GM19023 (cell line): Measurements from ENCODE around the gene GAPDHS.
A peak's percentile ranks its signal among the peaks of the same experiment; 100 is the strongest.

Experiments
- ATAC-seq: cut with Tn5 transposase; IDR thresholded peaks from one replicate; pipeline ENCODE4 v1.9.1; 2021; ENCODE audit warnings: mild to moderate bottlenecking, moderate library complexity; ENCODE audit not compliant: unreplicated experiment

Gene GAPDHS

DNA sequence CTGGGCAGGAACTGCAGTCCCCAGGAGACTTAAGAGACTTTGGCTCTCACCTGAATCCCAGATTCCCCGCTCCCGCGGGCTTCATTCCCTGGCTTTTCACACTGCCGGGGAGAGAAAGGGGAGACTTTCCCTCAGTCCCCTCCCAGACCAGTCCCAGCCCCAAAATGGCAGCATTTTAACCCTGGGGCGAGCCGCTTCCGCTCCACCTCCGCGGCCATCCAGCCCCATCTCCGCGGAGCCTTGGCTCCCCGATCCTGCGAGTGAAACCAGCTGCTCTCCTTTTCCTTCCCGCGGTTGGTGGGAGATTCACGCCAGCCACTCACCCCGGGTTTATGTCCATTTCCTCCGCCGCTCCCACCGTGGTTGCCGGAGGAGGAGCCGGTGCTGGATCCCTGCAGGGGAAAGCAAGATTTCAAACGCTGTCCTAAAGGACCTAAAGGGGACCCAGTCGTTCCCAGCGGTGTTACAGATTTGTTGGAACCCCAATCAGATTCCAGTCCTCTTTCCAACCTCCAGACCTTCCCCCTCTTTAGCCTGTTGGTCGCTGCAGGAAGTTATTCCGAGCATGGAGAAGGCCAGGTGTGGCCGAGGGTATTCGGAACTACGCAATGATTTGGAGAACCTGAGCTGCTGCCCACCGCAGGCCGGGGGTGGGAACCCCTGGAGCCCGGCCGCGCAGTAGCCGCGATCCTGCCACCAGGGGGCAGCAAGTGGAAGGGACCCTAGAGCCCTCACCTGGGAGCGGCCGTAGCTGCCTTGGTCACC, 23.2 kb upstream of the GAPDHS start:
- ATAC-seq, result peak; percentile 50

DNA sequence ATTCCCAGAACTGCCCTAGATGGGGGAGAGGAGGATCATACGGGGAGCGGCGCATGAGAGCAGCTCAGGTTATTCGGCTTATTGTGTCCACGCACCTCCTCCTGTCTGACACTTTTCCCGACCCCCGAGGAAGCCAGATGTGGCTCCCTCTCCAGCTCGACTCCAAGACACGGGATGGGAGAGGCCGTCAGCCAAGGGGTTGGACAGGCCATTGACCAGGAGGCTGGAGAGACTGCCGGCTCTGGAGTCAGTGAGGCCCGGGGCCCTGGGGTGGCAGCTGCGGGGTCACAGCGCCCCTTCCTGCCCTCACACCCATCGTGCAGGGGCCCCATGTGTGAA, 22.7 kb upstream of the GAPDHS start:
- ATAC-seq, result no peak

DNA sequence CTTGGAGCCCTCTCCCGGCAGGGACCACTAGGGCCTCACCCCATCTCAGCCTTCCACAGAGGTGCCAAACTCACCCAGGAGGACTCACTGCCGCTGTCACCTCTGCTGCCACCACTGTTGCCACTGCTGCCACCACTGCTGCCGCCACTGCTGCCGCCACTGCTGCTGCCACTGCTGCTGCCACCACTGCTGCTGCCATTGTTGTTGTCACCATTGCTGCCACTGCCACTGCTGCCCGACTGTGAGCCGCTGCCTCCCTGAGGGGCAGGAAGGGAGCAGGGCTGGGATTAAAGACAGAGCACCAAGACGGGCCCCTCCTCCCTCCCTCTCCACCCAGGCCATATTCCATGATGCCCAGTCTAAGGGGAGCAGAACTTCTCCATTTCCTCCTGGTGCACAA, 21.9 kb upstream of the GAPDHS start:
- ATAC-seq, result no peak

DNA sequence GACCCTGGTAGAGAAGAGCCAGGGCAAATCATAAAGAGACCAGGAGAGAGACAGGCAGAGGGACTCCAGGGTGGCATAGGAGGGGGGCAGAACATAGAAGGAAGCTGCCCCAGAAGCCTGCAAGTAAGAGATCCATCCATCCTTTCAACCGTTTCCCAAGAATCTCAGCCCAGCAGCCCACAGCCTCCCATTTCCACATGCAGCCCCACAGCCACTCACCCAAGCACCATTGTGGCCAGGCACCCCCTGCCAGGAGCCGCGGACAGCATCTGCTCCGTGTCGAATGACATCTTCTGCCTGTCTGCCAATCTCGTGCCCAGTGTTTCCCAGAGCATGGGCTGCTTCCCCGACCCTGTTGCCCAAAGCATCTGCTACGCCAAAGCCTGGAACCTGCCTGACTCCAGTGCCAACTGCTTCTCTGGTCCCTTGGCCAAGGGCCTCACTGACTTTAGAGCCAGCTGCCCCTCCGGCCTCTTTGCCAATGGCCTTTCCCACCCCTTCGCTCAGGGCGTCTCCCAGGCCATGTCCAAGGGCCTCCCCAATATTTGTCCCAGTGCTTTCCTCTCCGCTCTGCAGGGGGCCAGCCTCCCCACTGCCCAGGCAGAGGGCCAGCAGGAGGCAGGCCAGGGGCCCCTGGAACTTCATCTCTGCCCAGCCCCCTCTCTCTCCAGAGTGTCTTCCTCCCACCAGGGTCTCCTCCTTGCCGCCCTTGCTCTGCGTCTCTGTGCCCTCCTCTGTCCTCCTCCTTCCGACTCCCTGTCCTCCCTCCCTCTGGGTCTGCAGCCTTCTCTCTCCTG, 20.2 kb upstream of the GAPDHS start:
- no peak for ATAC-seq

DNA sequence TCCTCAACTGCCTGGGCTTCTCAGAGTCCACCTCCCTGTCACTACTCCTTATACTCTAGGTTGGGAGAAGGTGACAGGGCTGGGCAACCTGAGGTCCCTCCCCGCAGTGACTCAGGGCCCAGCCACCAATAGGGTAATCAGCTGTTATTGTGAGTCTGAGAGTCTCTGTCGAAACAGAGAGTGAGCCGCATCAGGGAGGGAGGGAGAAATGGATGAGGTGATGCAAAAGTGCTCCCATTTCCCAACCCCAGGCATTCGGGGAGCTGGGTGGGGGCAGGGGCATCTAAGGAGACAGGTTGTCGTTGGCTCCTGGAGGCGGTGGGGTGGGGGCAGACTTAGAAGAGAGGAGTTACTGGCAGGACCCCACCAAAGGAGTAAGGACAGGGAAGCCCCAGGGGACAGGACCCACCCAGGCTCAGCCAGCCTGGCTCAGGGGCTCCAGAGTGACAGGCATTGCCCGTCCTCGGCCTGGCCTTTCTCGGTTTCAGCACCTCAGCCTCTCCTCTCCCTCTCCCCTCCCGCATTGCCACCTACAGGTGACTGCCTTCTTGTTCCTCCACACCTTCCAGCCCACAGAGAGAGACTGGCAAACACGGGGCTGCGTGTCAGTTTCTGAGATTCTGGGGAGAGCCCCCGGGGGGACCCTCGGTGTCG, 19.5 kb upstream of the GAPDHS start, which contains the start of gene DMKN:
Gene DMKN, minus strand, starts transcription at position 22 of the 654 bp plus-strand sequence. CDS start 174 bp downstream, outside the sequence.
- no peak for ATAC-seq

DNA sequence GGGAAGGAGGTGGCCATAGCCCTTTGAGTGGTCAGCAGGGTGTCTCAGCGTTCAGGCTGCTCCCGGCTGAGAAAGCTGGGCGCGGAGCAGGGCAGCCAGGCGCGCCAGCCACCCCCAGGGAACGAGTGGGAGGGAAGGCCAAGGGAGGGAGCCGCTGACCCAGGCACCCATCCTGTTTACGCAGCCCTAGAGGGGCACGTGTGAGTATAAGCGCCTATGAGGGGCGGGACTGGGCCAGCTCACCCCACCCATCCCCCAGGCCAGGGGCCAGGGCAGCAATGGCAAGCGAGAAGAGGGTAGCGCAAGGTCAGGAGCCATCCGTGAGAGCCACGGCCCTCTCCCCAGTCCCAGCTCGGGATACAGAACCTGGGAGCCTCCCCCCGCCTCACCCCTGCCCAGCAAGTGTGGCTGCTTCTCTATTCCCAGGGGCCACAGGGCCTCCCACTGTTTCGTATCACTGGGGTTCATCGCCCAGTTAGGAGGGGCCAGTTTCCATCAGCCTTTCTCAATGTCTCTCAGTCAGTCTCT, 18.9 kb upstream of the GAPDHS start:
- no peak for ATAC-seq

DNA sequence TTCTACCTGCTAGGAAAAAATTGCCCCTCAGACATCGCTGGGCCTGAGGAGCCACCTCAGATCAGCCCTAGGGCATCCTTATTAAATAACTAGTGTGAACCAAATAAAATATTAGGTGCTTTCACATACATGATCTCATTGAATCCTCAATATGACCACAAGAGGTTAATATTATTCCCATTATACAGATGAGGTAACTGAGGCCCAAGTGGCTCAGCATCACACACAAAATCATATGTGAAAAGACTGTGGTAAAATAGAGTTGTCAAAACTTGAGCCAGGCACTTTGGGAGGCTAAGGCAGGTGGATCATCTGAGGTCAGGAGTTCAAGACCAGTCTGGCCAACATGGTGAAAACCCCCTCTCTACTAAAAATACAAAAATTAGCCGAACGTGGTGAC, 16.9 kb upstream of the GAPDHS start:
- ATAC-seq, result no peak

DNA sequence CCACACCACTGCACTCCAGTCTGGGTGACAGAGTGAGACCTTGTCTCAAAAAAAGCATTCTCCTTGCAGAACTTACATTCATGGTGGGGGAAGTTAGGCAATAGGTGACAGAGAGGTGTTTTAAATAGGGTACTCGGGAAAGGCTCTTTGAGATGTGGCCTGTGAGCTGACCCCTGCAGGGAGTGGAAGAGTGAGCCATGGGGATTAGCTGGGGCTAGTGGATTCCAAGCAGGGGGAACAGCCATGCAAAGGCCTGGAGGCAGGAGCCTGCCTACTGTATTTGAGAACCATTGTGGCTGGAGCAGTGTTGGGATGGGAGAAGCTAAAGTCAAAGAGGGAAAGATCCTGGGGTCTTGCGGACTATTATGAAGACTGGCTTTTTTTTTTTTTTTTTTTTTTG, 15.9 kb upstream of the GAPDHS start:
- no peak for ATAC-seq

DNA sequence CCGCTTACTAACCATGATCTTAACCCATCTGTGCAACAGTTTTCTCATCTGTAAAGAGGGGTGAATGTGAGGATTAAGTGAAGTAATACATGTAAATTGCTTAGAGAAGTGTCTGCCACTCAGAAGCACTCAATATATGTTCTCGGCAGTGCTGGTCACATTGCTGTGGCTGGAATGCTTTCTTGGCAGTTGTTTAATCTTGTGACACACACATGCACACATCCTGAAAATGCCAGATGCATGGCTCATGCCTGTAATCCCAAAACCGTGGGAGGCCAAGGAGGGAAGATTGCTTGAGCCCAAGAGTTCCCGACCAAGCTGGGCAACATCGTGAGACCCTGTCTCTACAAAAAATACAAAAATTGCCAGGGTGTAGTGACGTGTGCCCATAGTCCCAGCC, 14.9 kb upstream of the GAPDHS start:
- no peak for ATAC-seq

DNA sequence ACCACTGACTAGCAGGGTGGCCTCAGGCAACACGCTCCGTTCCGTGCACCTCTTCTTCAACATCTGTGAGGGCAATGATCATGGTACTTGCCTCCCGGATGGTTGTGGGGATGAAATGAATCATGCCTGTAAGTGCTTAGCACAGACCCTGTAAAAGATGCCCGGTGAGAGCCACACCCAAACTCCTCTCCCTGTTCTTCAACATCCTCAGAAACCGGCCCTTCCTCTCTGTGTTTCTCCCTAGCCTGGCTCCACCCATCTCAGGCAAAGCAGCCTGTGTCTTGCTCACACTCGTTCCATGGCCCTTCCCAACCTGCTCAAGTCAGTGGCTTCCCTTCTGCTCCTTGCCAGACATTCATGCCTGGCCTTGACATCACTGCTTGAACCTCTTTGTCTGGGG, 14.0 kb upstream of the GAPDHS start:
- no peak for ATAC-seq

DNA sequence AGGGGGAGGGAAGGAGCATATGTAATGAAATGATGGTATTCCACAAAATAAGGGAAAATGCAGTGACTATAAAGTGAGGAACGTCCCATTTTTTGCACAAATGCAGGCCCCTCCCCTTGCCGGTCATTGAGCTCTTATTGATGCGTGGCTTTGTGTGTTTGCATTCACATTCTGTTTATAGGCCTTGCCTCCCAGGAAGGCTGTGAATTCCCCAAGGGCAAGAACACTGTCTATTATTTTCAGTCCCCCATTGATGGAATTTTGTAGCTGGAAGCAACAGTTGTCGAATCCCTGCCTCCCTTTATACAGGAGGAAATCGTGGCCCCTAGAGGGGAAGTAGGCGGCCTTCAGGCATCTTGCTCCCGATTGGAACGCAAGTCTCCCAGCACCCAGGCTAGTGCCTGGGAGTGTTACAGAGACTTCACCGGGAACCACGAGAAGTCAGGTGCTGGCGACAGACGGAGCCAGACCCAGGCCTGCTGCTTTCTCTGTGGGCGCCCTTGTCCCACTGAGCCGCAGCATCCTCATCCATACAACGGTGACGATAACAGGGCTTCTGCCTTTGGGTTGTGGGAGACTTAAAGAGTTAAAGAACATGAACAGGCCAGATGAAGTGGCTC, 12.0 kb upstream of the GAPDHS start:
- ATAC-seq, result no peak

DNA sequence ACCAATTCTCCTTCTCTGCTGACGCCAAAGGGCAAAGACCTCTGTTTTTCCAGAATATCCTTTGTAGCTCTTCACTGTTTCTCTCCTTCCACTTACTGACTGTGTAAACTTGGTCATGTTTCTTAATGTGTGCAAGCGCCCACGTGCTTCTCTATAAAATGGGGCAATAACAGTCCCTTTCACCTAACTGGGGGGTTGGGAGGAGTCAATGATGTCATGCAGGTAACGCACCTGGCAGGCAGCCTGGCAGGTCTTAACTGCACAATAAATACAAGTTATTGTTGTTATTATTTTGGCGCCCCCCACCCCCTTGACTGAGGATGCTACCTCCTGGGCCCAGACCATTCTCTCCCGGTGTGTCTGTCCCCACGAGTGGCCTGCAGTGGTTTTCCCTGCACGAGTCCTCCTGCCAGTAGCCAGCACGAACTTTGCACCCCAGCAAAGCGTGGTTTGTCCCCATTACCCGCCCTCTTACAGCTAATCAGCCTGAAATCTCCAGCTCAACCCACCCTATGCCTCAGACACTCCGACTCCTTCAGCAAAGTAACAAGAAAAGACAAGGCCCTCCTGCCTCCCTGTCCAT, 10.4 kb upstream of the GAPDHS start:
- ATAC-seq, result no peak

DNA sequence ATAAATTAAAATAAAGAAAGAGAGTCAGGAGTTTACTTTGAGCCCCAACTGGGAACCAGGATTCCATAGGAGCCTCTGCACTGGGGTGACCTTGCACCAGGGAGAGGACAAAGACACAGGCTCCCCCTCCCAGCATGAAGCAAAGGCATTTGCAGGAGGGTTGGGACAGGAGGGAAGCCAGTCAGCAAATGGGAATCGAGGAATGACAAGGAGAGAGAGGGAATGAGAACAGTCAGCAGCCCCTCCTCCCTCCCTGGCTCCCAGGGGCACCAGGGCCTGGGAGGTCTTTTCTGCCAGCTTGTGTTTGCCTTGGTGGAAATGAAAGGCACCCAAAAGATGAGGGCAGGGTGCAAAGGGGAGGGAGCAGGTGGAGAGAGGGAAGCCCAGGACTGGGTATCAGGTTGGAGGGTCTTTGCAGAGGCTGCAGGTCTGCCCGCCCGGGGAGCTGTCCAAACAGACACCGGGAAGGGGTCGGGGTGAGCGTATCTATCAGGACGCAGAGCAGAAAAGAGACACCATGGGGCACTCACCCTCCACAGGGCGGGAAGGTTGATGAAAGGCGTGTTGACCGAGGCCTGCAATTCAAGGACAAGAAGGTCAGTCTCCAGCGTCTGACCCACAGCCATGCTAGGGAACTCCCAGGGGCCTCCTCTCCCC, 8.9 kb upstream of the GAPDHS start:
- no peak for ATAC-seq

DNA sequence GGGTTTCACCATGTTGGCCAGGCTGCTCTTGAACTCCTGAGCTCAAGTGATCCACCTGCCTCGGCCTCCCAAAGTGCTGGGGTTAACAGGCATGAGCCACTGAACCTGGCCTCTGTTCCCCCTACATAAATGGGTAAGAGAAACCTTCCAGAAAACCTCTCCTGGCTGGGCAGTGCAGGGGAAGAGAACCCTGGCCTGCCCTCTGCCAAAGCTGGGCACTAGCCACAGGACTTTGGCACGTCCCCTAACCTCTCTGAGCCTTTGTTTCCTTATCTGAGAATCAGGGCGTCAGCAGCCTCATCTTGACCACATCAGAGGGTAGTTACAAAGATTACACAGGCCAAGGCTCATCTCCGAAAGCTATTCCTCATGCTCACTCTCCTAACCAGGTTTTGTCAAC, 7.4 kb upstream of the GAPDHS start:
- ATAC-seq, result no peak

DNA sequence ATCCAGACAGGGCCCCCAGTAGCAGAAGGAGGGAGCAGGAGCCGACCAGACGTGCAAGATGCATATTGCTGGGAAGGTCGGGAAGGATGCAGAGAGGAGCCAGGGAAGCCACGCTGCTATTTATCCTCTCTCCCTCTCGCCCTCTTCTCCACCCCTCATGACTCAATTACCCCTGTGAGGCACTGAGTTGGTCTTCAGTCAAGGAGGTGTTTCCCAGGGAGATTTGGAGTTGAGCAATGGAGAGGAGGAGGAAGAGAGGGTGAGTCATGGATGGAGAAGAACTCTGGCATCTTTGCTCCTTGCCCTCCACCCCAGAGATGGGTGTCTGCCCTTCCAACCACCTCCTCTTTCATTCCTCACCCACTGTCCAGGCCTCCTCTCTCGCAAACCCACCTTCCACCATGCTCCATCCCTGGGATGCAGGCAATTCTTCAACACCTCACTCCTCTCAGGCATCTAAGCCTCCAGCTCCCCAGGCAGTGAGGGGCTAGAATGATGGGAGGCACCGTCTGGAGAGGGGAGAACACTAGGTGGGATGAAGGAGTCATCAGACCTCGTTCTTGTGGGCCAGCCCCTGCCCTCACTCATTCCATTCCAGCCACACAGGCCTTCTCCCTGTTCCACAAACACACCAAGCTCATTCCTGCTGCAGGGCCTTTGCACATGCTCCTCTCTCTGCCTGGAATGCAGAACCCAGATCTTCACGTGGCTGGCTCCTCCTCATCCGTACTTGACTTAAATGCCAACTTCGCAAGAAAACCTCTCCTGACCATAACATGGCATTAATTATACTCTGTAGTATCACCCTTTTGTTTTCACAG, 4.8 kb upstream of the GAPDHS start, which contains the start of gene SBSN:
Gene SBSN, minus strand, starts transcription at position 94 of the 821 bp plus-strand sequence. Its CDS starts 30 bp downstream, at position 64.
- no peak for ATAC-seq

DNA sequence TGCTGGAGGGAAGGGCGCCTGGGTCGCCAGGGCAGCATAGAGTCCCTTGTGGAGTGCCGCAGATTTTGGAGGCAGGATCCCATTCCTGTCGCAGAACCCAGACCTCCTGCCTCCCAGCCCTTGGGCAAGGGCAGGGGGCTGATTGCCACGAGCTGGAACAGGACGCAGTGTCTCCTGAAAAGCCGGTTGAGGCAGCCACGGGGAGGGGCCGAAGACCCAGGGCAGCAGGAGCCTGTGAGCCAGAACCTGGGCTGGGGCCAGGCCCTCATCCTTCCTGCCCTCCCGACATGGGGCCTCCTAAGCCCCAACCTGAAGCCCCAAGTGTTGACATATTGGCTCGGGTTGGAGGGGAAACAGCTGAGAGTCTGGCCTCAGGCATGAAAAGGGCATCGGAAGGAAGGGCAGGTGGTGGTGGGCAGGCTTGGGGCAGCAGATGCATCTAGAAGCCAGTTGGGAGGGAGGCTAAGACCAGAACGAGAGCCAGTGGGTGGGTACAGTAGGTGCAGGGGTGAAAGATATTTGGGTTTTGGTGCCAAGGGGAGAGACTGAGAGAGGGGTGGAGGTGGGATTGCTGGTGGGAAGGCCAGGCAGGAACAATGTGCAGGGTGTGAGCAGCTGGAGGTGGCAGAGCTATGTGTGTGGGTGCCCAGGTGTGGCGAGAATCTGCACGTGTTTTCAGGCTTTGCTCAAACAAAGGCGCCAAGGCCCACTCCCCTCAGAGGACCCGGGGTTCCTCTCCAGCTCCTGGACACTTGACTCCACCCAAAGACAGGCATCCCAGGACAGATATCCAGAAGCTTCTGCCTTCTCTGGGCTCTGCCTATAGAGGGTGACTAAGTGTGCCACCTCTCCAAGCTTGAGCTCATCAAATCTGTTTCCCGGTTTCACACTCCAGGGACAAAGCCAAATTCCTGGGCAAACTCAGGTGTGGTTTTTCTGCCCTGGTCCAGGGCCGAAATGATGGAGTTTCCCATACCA, 3.7 kb upstream of the GAPDHS start:
- no peak for ATAC-seq

DNA sequence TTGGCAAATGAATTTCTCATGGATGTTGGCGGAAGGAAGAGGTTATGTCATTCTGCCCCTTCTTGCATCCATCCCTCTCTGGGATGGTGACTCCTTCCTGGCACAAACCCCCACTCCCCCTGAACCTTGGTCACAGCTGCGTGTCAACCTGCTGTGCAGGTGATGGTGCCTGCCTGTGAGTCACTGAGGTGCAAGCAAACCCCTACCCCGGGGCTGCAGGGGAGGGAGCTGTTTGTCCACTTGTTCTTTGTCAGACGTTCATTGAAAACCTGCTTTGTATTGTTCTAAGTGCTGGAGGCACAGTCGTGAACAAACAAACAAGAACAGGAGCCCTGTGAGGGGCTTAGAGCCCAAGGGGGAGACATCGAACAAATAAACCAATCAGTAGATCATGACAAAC, 2.0 kb upstream of the GAPDHS start:
- ATAC-seq, result no peak

DNA sequence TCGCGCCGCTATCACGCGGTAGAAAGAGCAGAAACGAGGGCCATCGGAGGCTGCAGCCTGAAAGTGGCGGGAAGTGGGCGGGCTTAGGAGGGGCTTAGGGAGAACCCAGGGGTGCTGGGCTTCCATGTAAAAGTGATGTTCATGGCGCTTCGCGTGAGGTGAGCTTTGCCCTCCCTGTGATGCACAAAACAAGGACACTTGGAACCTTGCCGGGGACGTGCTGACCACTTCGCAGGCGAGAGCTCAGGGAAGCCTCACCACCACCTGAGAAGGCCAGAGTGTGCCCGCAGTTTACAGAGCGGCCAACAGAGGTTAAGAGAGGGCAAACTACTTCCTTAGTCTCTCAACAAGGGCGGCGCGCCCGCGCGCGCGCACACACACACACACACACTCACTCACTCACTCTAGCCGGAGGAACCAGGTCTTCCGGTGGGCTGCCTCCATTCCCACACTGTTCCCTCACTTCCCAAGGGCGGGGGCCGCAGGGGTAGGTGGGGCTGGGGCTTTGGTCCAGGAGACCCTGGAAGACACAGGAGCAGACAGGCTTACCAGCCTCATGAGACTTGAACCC, 651 bp downstream of the GAPDHS start:
- ATAC-seq, result no peak
